HG03571 (cell line): ENCODE results near the gene RNF167.
"Not testable (repeated sequence)": the region's sequence is repeated elsewhere in the genome, so short reads cannot be mapped to it uniquely, and the experiment has no call there.

Experiments used
- ATAC-seq: cut with Tn5 transposase; IDR thresholded peaks from one replicate; pipeline ENCODE4 v1.9.1; 2021; ENCODE audit not compliant: unreplicated experiment

Gene RNF167

GRCh38 chr17:4901648-4902344, 38.3 kb upstream of the RNF167 start:
- ATAC-seq = no peak

DNA sequence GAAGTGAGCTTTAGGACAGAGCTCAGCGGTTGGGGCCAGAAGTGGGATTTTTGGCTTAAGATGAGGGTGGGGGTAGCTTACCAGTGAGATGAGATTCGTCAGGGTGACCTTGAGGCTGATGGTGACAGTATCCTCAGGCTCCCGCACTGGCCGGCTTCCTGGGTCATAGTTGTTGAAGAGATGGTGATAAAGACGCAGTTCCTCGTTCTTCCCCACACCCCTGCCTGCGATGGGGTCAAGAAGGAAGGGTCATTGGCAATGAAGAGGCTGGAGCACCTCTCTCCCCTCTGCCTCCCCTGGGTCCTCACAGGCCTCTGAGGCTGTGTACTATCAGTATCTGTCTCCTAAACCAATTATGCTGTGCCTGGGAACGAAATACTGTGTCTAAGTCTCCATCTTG, 37.5 kb upstream of the RNF167 start:
- no peak for ATAC-seq

GRCh38 chr17:4903051-4903818, 36.8 kb upstream of the RNF167 start, which contains the start of gene CHRNE:
Gene CHRNE, minus strand, starts transcription at chr17:4903098. Its CDS starts 35 bp downstream, at chr17:4903063.
- no peak for ATAC-seq

DNA sequence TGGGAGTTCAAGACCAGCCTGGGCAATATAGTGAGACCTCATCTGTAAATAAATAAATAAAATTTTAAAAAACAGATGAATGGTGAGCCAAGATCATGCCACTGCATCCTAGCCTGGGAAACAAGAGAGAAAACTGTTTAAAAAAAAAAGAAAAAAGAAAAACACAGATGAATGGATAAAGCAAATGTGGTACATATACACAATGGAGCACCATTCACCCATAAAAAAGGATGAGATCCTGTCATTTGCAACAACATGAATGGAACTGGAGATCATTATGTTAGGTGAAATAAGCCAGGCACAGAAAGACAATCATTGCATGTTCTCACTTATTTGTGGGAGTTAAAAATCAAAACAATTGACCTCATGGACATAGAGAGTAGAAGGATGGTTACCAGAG, 33.4 kb upstream of the RNF167 start:
- ATAC-seq = not testable (repeated sequence)

DNA sequence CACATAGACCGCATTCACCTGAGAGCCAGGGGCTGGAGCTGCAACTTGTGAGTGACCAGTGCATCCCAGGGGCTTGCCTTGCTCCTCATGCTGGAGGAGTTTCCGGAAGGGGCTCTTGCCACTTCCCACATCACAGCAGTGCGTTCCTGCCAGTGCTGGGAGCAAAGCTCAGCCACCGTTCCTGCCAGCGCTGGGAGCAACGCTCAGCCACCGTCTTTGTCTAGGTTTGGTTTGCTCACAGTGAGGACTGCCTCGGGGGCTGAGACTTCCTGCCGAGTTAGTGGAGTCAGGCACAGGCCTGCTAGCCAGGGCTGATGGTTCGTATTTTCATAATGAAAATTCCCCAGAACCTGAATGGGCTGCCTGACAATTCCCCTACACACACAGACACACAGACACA, 31.8 kb upstream of the RNF167 start:
- no peak for ATAC-seq

GRCh38 chr17:4908711-4909496, 31.2 kb upstream of the RNF167 start:
- ATAC-seq = no peak

GRCh38 chr17:4913994-4914393, 26.1 kb upstream of the RNF167 start:
- ATAC-seq = no peak

DNA sequence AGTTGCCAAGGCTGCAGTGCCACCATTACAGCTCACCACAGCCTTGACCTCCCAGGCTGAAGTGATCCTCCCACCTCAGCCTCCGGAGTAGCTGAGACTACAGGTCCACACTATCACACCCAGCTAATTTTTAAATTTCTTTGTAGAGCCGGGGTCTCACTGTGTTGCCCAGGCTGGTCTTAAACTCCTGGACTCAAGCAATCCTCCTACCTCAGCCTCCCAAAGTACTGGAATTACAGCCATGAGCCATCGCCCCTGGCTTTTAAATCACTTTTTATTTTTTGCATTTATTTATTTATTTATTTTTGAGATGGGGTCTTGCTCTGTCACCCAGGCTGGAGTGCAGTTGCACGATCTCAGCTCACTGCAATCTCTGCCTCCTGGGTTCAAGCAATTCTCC, 25.5 kb upstream of the RNF167 start:
- not testable (repeated sequence) for ATAC-seq

GRCh38 chr17:4919511-4920047, 20.5 kb upstream of the RNF167 start:
- ATAC-seq = no peak

DNA sequence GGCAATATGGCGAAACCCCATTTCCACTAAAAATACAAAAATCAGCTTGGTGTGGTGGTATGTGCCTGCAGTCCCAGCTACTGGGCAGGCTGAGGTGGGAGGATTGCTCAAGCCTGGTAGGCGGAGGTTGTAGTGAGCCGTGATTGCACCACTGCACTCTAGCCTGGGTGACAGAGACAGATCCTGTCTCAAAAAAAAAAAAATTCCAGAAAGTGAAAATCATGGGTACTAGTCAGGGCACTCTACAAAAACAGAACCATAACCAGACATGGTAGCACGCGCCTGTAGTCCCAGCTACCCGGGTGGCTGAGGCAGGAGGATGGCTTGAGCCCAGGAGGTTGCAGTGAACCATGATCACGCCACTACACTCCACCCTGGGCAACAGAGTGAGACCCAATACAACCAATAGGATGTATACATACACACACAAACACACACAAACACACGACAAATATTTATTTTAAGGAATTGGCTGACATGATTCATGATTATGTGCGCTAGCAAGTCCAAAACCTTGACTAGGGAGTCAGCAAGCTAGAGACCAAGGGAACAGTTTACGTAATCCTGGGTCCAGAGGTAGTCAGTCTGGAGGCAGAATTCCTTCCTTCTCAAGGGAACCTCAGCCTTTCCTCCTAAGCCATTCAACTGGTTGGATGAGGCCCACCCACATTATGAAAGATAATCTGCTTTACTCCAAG, 19.6 kb upstream of the RNF167 start:
- no peak for ATAC-seq

DNA sequence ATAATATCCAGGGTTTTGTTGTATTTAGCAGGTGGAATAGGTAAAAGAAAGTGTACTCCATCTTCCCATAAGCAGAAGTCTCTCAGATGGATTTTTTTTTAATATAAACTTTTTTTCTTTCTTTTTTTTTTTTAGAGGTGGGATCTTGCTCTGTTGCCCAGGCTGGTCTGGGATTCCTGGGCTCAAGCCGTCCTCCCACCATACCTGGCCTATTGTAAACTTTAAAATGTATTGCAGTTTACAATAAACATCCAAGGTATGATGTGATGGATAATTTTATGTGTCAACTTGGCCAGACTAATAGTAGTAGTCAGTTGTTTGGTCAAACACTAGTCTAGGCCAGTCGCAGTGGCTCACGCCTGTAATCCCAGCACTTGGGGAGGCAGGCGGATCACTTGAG, 18.7 kb upstream of the RNF167 start:
- ATAC-seq = no peak

GRCh38 chr17:4926577-4927335, 13.3 kb upstream of the RNF167 start:
- not testable (repeated sequence) for ATAC-seq

DNA sequence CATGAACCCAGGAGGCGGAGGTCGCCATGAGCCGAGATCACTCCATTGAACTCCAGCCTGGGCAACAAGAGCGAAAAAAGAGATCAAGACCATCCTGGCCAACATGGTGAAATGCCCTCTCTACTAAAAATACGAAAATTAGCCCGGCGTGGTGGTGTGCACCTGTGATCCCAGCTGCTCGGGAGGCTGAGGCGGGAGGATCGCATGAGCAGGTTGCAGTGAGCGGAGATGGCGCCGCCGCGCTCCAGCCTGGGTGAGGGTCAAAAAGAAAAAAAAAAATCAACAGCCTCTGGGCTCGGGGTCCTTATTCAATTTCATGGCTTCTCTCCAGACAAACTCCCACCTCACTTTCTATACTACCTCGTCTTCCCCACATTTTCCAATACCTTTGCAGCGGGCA, 11.2 kb upstream of the RNF167 start:
- no peak for ATAC-seq

DNA sequence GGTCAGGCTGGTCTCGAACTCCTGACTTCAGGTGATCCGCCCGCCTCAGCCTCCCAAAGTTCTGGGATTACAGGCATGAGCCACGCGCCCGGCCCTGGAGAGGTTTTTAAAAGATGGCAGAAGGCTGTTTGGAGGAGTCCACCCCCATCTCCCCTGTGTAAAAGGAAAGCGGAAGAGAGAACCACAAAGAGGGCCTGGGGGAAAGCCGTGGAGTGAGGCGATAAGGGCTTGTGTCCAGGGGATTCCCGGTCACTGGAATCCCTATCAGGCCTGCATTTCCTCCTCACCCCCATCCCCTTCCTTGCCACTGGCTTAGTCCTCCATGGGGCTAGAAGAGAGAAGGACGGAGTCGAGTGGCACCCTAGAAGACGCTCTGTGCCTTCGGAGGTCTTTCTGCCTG, 8.1 kb upstream of the RNF167 start, which contains the start of gene GP1BA:
TSS of gene GP1BA (plus strand) at position 315 of the 400 bp plus-strand sequence. CDS start 328 bp downstream, outside the sequence.
- ATAC-seq = no peak

DNA sequence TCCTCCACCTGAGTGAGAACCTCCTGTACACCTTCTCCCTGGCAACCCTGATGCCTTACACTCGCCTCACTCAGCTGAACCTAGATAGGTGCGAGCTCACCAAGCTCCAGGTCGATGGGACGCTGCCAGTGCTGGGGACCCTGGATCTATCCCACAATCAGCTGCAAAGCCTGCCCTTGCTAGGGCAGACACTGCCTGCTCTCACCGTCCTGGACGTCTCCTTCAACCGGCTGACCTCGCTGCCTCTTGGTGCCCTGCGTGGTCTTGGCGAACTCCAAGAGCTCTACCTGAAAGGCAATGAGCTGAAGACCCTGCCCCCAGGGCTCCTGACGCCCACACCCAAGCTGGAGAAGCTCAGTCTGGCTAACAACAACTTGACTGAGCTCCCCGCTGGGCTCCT, 7.3 kb upstream of the RNF167 start:
- no peak for ATAC-seq

DNA sequence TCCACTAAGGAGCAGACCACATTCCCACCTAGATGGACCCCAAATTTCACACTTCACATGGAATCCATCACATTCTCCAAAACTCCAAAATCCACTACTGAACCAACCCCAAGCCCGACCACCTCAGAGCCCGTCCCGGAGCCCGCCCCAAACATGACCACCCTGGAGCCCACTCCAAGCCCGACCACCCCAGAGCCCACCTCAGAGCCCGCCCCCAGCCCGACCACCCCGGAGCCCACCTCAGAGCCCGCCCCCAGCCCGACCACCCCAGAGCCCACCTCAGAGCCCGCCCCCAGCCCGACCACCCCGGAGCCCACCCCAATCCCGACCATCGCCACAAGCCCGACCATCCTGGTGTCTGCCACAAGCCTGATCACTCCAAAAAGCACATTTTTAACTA, 6.4 kb upstream of the RNF167 start:
- ATAC-seq = no peak

DNA sequence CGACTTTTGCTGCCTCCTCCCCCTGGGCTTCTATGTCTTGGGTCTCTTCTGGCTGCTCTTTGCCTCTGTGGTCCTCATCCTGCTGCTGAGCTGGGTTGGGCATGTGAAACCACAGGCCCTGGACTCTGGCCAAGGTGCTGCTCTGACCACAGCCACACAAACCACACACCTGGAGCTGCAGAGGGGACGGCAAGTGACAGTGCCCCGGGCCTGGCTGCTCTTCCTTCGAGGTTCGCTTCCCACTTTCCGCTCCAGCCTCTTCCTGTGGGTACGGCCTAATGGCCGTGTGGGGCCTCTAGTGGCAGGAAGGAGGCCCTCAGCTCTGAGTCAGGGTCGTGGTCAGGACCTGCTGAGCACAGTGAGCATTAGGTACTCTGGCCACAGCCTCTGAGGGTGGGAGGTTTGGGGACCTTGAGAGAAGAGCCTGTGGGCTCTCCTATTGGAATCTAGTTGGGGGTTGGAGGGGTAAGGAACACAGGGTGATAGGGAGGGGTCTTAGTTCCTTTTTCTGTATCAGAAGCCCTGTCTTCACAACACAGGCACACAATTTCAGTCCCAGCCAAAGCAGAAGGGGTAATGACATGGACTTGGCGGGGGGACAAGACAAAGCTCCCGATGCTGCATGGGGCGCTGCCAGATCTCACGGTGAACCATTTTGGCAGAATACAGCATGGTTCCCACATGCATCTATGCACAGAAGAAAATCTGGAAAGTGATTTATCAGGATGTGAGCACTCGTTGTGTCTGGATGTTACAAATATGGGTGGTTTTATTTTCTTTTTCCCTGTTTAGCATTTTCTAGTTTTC, 5.7 kb upstream of the RNF167 start:
- no peak for ATAC-seq

DNA sequence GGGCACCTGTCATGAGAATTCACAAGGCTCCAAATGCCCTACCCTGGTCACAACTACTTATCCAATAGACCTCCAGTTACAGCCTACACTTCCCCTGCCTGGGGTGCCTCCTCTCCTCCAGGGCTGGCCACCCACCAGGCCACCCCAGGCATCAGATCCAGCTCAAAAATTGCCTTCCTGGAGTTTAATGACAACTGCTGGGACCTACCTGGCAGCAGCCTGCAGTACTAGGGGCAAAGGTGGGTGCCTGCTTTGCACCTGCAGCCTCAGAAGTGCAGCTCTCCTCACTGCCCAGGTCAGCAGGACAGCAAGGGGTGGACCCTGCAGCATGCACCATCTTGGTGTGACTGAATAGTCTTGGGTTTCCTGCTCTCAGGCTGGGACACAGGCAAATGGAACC, 4.4 kb upstream of the RNF167 start:
- ATAC-seq = no peak

GRCh38 chr17:4936436-4936835, 3.6 kb upstream of the RNF167 start:
- ATAC-seq = no peak
